Astrocyte of the spinal cord (primary cell): Measurements from ENCODE around the gene SHISA6.

ENCODE experiments used
- DNase-seq: peaks from one replicate; pipeline ENCODE4 v3.0.0; 2011; ENCODE audit warnings: low read depth, low spot score
- H3K4me3 ChIP-seq: 2 replicates; pipeline ENCODE4 v1.5.1; 2011; ENCODE audit warnings: low read depth, mild to moderate bottlenecking, low read length, moderate library complexity
- CTCF ChIP-seq: IDR thresholded peaks from 2 replicates; pipeline ENCODE4 v1.5.1; 2012; ENCODE audit warnings: low read depth, mild to moderate bottlenecking, low read length, inconsistent platforms
- in situ Hi-C: cut with HindIII; loops from 2 replicates; pipeline ENCODE4 v1.10.0; 2017; ENCODE audit warnings: low sequenced_read_pairs

Gene SHISA6

GRCh38 chr17:11240841-11241610, at the start of gene SHISA6:
TSS of gene SHISA6 (plus strand) at chr17:11241213.
- DNase-seq = no peak
- TF ChIP-seq CTCF = no peak
- in situ Hi-C loops = no loop called here
- no peak within 1 kb of the TSS for H3K4me3 ChIP-seq

- no peak for TF ChIP-seq CTCF
- H3K4me3 ChIP-seq = no peak overlapping the region
- in situ Hi-C loops = no loop called here
- no peak for DNase-seq
Measured at GRCh38 chr17:11195801-11196200, 45.2 kb upstream of the SHISA6 start.

- in situ Hi-C loops = no loop called here
- no peak for DNase-seq
- no peak overlapping the region for H3K4me3 ChIP-seq
- no peak for TF ChIP-seq CTCF
Measured at GRCh38 chr17:11204991-11205390, 36.0 kb upstream of the SHISA6 start.

- no peak for TF ChIP-seq CTCF
- in situ Hi-C loops = no loop called here
- DNase-seq = no peak
- no peak overlapping the region for H3K4me3 ChIP-seq
Measured at GRCh38 chr17:11205659-11206058, 35.4 kb upstream of the SHISA6 start.

- DNase-seq = no peak
- no peak for TF ChIP-seq CTCF
- in situ Hi-C loops = no loop called here
- H3K4me3 ChIP-seq = no peak overlapping the region
Measured at GRCh38 chr17:11209906-11210305, 31.1 kb upstream of the SHISA6 start.

GRCh38 chr17:11212792-11213191, 28.2 kb upstream of the SHISA6 start:
- no peak overlapping the region for H3K4me3 ChIP-seq
- DNase-seq = no peak
- TF ChIP-seq CTCF = no peak
- in situ Hi-C loops = no loop called here
